Stimulated activated naive B cell treated with anti-CD40 and anti-IgM and Interleukin-4, amounts not matched to agents 10 μg/mL and 1 μg/mL and 100 μg/mL, for 72 hours (primary cell): ENCODE data around the gene SGMS1.

Experiments
- ATAC-seq, 2 donors: fragments of 150-1000 bp; cut with Tn5 transposase; replicated peaks; 2 replicates each; pipeline ENCODE4 v1.10.0; 2021; ENCODE audit warnings: moderate library complexity in 1 of 2
- DNase-seq: peaks from one replicate; pipeline ENCODE4 v3.0.0; 2021
- H3K27ac Mint-ChIP-seq: one replicate; pipeline ENCODE4 v1.8.0; 2022; ENCODE audit warnings: mild to moderate bottlenecking, mixed read lengths
- H3K27me3 Mint-ChIP-seq, 2 donors: one replicate each; pipeline ENCODE4 v1.8.0; 2022; ENCODE audit warnings: mixed read lengths in 2 of 2
- H3K36me3 Mint-ChIP-seq, 2 donors: one replicate each; pipeline ENCODE4 v1.8.0; 2022; ENCODE audit warnings: mixed read lengths in 2 of 2, mild to moderate bottlenecking in 1 of 2
- H3K4me1 Mint-ChIP-seq, 2 donors: one replicate each; pipeline ENCODE4 v1.8.0; 2022; ENCODE audit warnings: mixed read lengths in 2 of 2, mild to moderate bottlenecking in 1 of 2
- H3K4me3 Mint-ChIP-seq, 2 donors: one replicate each; pipeline ENCODE4 v1.8.0; 2022; ENCODE audit warnings: mild to moderate bottlenecking in 2 of 2, mixed read lengths in 2 of 2, moderate library complexity in 1 of 2
- H3K9me3 Mint-ChIP-seq, 2 donors: one replicate each; pipeline ENCODE4 v1.8.0; 2022; ENCODE audit warnings: mixed read lengths in 2 of 2, mild to moderate bottlenecking in 1 of 2

The SGMS1 gene

DNA sequence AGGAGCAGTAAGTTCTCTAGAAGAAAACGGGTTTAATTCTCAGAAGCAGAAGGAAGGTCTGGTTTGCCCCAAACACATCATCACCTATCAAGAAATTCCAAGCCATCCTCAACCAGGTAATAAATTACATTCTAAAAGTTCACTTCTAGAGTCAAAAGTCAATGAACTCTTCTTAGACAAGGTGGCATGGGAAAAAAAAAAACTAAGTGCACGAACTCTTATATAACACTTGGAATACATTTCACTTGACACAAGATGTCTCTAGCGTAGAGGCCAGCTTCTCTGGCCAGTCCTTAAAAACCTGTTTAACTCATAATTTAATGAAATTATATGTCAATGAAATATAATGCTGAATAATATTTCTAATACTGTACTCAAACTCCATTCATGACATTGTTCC lies 200.3 kb downstream of the SGMS1 start:
- Mint-ChIP-seq H3K4me1 (peaks cover 25 to 36% of the 10 kb centered on the region in 2 donors), H3K27me3 (no peaks in the 10 kb centered on the region), H3K27ac (no peak overlapping the region), H3K36me3 (peaks cover 4 to 36% of the 10 kb centered on the region in 2 donors), H3K9me3 (peaks cover 0 to 2% of the 10 kb centered on the region in 2 donors), H3K4me3 (no peak overlapping the region)
- DNase-seq (no peak), ATAC-seq (no peak)

DNA sequence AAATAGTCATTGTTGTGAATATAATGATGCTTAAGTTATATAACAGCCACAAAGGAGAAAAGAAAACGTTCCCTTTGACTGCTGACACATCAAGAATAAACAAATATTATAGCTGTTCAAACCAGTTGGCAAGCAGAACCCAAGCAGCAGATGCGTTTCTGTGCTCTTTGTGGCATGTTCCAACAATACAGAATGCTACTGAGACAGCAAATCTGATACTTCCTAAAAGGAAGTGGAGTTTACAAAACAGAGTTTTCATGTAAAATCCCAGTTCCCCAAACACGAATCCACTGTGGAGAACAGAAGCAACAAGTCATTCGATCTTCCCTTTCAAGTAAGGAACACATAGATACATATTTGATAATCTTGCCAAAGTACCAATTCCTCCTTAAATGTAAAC lies 201.5 kb downstream of the SGMS1 start:
- no peak overlapping the region for H3K4me3 Mint-ChIP-seq
- peaks cover 0 to 2% of the 10 kb centered on the region in 2 donors for H3K9me3 Mint-ChIP-seq
- no peak overlapping the region for H3K27ac Mint-ChIP-seq
- DNase-seq (no peak), ATAC-seq (no peak)
- peaks cover 4 to 28% of the 10 kb centered on the region in 2 donors for H3K36me3 Mint-ChIP-seq
- peaks cover 30 to 43% of the 10 kb centered on the region in 2 donors for H3K4me1 Mint-ChIP-seq
- H3K27me3 Mint-ChIP-seq, result no peaks in the 10 kb centered on the region

GRCh38 chr10:50421026-50421719 lies 202.6 kb downstream of the SGMS1 start:
- Mint-ChIP-seq H3K4me3 (no peak overlapping the region), H3K4me1 (peaks cover 28 to 40% of the 10 kb centered on the region in 2 donors), H3K36me3 (peaks cover 1 to 25% of the 10 kb centered on the region in 2 donors), H3K9me3 (peaks cover 0 to 2% of the 10 kb centered on the region in 2 donors), H3K27me3 (no peaks in the 10 kb centered on the region), H3K27ac (peak overlapping the region; percentile 16)
- peak; percentile 44 to 46 for ATAC-seq
- DNase-seq, result peak; percentile 27

DNA sequence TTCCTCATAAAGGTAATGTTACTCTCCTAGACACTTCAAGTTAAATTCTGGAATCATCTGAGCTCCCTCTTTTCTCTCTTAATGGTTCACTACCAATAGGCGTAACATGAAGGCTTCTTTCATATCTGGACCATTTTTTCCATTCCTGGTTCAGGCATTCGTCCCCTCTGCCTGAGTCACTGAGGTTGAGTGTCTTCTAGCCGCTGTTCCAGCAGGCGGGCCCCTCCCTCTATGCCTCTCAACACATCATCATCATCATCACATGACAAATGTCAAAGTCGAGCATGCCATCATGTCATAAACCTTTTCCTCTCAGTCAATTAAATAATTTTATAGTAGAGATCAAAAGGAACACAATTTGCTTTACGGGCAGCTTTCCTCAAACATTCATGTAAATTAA lies 203.6 kb downstream of the SGMS1 start:
- Mint-ChIP-seq H3K4me3 (no peak overlapping the region), H3K27ac (peak overlapping the region; percentile 47), H3K9me3 (no peaks in the 10 kb centered on the region), H3K36me3 (peaks cover 1 to 22% of the 10 kb centered on the region in 2 donors), H3K27me3 (no peaks in the 10 kb centered on the region), H3K4me1 (peaks cover 28 to 40% of the 10 kb centered on the region in 2 donors)
- no peak for DNase-seq
- ATAC-seq, result no peak

GRCh38 chr10:50419756-50420155 lies 204.0 kb downstream of the SGMS1 start:
- ATAC-seq, result no peak
- H3K36me3 Mint-ChIP-seq, result peaks cover 3 to 17% of the 10 kb centered on the region in 2 donors
- peaks cover 28 to 40% of the 10 kb centered on the region in 2 donors for H3K4me1 Mint-ChIP-seq

GRCh38 chr10:50419091-50419490 lies 204.7 kb downstream of the SGMS1 start:
- no peak for ATAC-seq
- Mint-ChIP-seq H3K36me3 (peaks cover 3 to 13% of the 10 kb centered on the region in 2 donors), H3K4me3 (no peak overlapping the region), H3K27ac (no peak overlapping the region), H3K27me3 (no peaks in the 10 kb centered on the region), H3K9me3 (no peaks in the 10 kb centered on the region), H3K4me1 (peaks cover 28 to 40% of the 10 kb centered on the region in 2 donors)
- DNase-seq, result no peak

More at GRCh38 chr10:50419756-50420155, 204.0 kb downstream of the SGMS1 start:
- no peak for DNase-seq
- Mint-ChIP-seq H3K4me3 (no peak overlapping the region), H3K27me3 (no peaks in the 10 kb centered on the region), H3K9me3 (no peaks in the 10 kb centered on the region), H3K27ac (no peak overlapping the region)

- H3K4me3 Mint-ChIP-seq, result peak overlapping the region; percentile 92 to 98
- H3K27ac Mint-ChIP-seq, result peak overlapping the region; percentile 85
- DNase-seq (peak; percentile 42), ATAC-seq (peak; percentile 91 to 92)
- no peaks in the 10 kb centered on the region for H3K27me3 Mint-ChIP-seq
- peaks cover 3 to 9% of the 10 kb centered on the region in 2 donors for H3K36me3 Mint-ChIP-seq
- no peaks in the 10 kb centered on the region for H3K9me3 Mint-ChIP-seq
- peaks cover 28 to 40% of the 10 kb centered on the region in 2 donors for H3K4me1 Mint-ChIP-seq
Observed at GRCh38 chr10:50417886-50418830, 205.6 kb downstream of the SGMS1 start.

GRCh38 chr10:50417486-50417885 lies 206.3 kb downstream of the SGMS1 start:
- Mint-ChIP-seq H3K36me3 (peaks cover 3 to 9% of the 10 kb centered on the region in 2 donors), H3K4me3 (peak overlapping the region; percentile 92 to 98), H3K27ac (peak overlapping the region; percentile 39), H3K4me1 (peaks cover 27 to 37% of the 10 kb centered on the region in 2 donors), H3K9me3 (no peaks in the 10 kb centered on the region), H3K27me3 (no peaks in the 10 kb centered on the region)
- peak; percentile 17 to 22 for ATAC-seq
- DNase-seq, result no peak

- no peak for ATAC-seq
- Mint-ChIP-seq H3K4me1 (peaks cover 23 to 37% of the 10 kb centered on the region in 2 donors), H3K9me3 (no peaks in the 10 kb centered on the region), H3K36me3 (peaks cover 3 to 11% of the 10 kb centered on the region in 2 donors), H3K27ac (no peak overlapping the region), H3K4me3 (no peak overlapping the region), H3K27me3 (no peaks in the 10 kb centered on the region)
- DNase-seq, result no peak
Observed at GRCh38 chr10:50416881-50417280, 206.9 kb downstream of the SGMS1 start.

- Mint-ChIP-seq H3K27ac (no peak overlapping the region), H3K4me1 (peaks cover 17 to 31% of the 10 kb centered on the region in 2 donors), H3K36me3 (peaks cover 3 to 10% of the 10 kb centered on the region in 2 donors), H3K9me3 (no peaks in the 10 kb centered on the region), H3K27me3 (no peaks in the 10 kb centered on the region), H3K4me3 (no peak overlapping the region)
- DNase-seq (no peak), ATAC-seq (no peak)
Observed at GRCh38 chr10:50416181-50416824, 207.5 kb downstream of the SGMS1 start.

GRCh38 chr10:50415292-50415691 lies 208.5 kb downstream of the SGMS1 start:
- no peaks in the 10 kb centered on the region for H3K9me3 Mint-ChIP-seq
- H3K27ac Mint-ChIP-seq, result no peak overlapping the region
- H3K4me3 Mint-ChIP-seq, result no peak overlapping the region
- DNase-seq (no peak), ATAC-seq (no peak)
- peaks cover 11 to 27% of the 10 kb centered on the region in 2 donors for H3K4me1 Mint-ChIP-seq
- no peaks in the 10 kb centered on the region for H3K27me3 Mint-ChIP-seq
- H3K36me3 Mint-ChIP-seq, result peaks cover 3 to 9% of the 10 kb centered on the region in 2 donors

DNA sequence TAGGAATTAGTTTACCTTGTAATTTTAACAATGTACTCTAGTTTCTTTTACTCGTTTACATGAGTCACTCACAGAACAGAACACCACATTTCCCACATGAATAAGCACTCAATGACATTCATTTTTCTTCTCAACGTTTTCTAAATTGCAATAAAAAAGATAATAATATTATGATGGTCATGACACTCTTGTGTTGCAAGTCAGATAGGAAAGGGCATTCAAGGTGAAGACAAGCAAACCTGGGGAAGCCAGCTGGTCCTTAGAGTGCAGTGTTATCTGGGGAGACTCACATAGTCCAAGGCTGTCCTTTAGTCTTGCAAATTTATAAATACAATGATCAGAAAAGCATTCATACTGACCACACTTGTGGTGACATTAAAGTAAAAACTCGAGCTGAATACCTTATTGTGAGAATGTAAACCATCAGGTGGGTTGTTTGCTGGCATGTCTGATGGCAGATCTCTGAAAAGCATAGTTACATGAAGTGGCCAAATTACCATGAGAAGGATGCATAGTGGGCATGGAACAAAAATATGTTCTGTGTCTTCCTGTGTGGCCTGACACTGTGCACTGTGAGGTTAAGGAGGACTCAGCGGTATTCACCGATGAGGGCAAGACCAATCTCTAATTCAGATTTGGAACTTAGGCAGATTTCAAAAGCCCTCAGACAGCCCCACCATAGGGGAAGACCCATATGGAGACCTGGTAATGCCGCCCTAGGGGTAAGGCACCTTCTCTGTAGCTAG lies 213.5 kb downstream of the SGMS1 start:
- H3K4me1 Mint-ChIP-seq, result peaks cover 2 to 15% of the 10 kb centered on the region in 2 donors
- H3K36me3 Mint-ChIP-seq, result peaks cover 10 to 27% of the 10 kb centered on the region in 2 donors
- no peak overlapping the region for H3K27ac Mint-ChIP-seq
- H3K27me3 Mint-ChIP-seq, result no peaks in the 10 kb centered on the region
- H3K9me3 Mint-ChIP-seq, result peaks cover 3 to 5% of the 10 kb centered on the region in 2 donors
- DNase-seq (no peak), ATAC-seq (no peak)
- no peak overlapping the region for H3K4me3 Mint-ChIP-seq

GRCh38 chr10:50407076-50407801 lies 216.5 kb downstream of the SGMS1 start:
- peaks cover 5 to 12% of the 10 kb centered on the region in 2 donors for H3K4me1 Mint-ChIP-seq
- H3K9me3 Mint-ChIP-seq, result peaks cover 3 to 6% of the 10 kb centered on the region in 2 donors
- no peak overlapping the region for H3K27ac Mint-ChIP-seq
- H3K36me3 Mint-ChIP-seq, result peaks cover 11 to 36% of the 10 kb centered on the region in 2 donors
- DNase-seq (no peak), ATAC-seq (no peak)
- no peak overlapping the region for H3K4me3 Mint-ChIP-seq
- H3K27me3 Mint-ChIP-seq, result no peaks in the 10 kb centered on the region
